Measurements from ENCODE around the gene TRHDE.

GRCh38 chr12:72681028-72681427, 408.9 kb downstream of the TRHDE start:
- TF ChIP-seq CTCF (IDR thresholded peaks at IDR 0.05) (no peak), POLR2A (IDR thresholded peaks at IDR 0.05) (no peak)

All from breast epithelium (tissue), 3 donors.